ENCODE data around the gene GADD45B. TPM values are rescaled to one million over a fixed set of nuclear protein-coding genes. Genes with fewer than 3 reads are reported as not detected.

The GADD45B gene
- total and polyA plus RNA-seq, 10 of the 15 experiments (the other 5 are each of a cell fraction or from before 2014, with no cell fraction given): 2.4 to 180 (median 91.1) TPM

DNA sequence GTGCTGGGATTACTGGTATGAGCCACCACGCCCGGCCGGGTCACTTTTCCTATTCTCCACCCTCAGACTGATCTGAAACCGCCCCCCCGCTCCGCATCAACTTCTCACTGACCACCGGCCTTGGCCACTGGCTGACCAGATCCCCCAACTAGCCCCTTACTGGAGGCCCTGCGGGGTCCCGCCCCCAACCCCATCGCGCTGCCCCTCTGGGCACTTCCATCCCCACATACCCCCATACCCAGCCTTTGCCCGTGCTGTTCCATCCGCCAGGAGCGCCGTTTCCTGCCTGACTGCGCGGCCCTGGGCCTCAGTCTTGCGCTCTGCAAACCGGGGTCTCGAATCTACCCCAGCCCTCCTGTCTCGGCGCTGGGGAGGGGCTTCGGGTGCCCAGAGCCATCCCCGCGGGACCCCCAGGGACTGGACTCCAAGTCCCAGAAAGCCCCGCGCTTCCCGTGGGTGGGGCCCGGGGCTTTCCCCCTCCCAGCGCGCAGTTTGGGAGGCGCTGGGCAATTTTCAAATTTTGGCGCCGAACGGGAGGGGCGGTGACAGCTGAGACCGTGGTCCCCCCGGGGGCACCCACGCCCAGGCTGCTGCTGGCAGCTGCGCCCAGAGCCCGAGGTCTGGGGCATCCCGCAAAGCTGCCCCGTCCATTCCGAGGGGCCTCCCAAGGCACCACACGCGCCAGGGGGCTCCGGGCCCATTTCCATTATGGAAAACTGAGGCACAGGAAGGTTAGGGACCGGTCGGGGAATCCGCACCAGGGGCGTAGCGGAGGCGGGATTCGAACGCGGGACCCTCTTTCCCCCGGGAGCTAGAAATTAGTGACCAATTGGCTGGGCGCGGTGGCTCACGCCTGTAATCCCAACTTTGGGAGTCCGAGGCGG lies 13.9 kb upstream of the GADD45B start (continued):
- TF ChIP-seq NR2C2 (IDR thresholded peaks at IDR 0.05; ENCODE audit: borderline replicate concordance, control insufficient read depth, insufficient read length, low read depth) (no peak), BRCA1 (IDR thresholded peaks at IDR 0.05; ENCODE audit: low read depth, low read length) (no peak), FOS (IDR thresholded peaks at IDR 0.05; ENCODE audit: borderline replicate concordance, extremely low read depth, insufficient read length) (no peak), NFXL1 (IDR thresholded peaks at IDR 0.05; ENCODE audit: borderline replicate concordance) (no peak), CREB1 (IDR thresholded peaks at IDR 0.05; ENCODE audit: low read depth) (no peak), TCF12 (IDR thresholded peaks at IDR 0.05; ENCODE audit: low read depth, low read length) (peak; percentile 34; the same call in 1 of the 2 replicates), KAT2A (conservative IDR thresholded peaks at IDR 0.05; ENCODE audit: control insufficient read depth, low read depth, low read length) (no peak), CHD4 (IDR thresholded peaks at IDR 0.05) (no peak), NR2F1 (conservative IDR thresholded peaks at IDR 0.05) (no peak), NFIC (IDR thresholded peaks at IDR 0.05; ENCODE audit: low read depth, low read length) (no peak), DPF2 (IDR thresholded peaks at IDR 0.05) (peak; percentile 48; the same call in 1 of the 2 replicates), RUNX3 (IDR thresholded peaks at IDR 0.05; ENCODE audit: low read length) (0 out of 2 replicates have a peak, but pooled peaks have one; percentile 15), NRF1 (conservative IDR thresholded peaks at IDR 0.05; ENCODE audit: low read depth, low read length) (no peak), POLR2A (IDR thresholded peaks at IDR 0.05; ENCODE audit: low read depth, low read length) (peak; percentile 62), PML (IDR thresholded peaks at IDR 0.05; ENCODE audit: low read length) (no peak), SREBF1 (IDR thresholded peaks at IDR 0.05; ENCODE audit: low read length) (no peak), PAX8 (IDR thresholded peaks at IDR 0.05) (no peak), TARDBP (IDR thresholded peaks at IDR 0.05; ENCODE audit: borderline replicate concordance) (no peak), PAX5 (IDR thresholded peaks at IDR 0.05; ENCODE audit: borderline replicate concordance, low read depth, low read length) (no peak), MEF2B (IDR thresholded peaks at IDR 0.05; ENCODE audit: partially characterized antibody, poor library complexity, severe bottlenecking) (peak; percentile 69), BMI1 (IDR thresholded peaks at IDR 0.05; ENCODE audit: borderline replicate concordance) (no peak), BCL11A (IDR thresholded peaks at IDR 0.05; ENCODE audit: low read depth, low read length) (no peak), KLF5 (IDR thresholded peaks at IDR 0.05; ENCODE audit: partially characterized antibody) (no peak), YY1 (IDR thresholded peaks at IDR 0.05; ENCODE audit: low read depth, low read length) (no peak; the same call in 1 of the 2 replicates), ZNF622 (IDR thresholded peaks at IDR 0.05) (no peak), NFYB (IDR thresholded peaks at IDR 0.05; ENCODE audit: insufficient read depth, low read depth, low read length) (no peak), FOXM1 (IDR thresholded peaks at IDR 0.05; ENCODE audit: low read depth, low read length) (peak; percentile 69; the same call in 1 of the 2 replicates), CBX3 (IDR thresholded peaks at IDR 0.05; ENCODE audit: borderline replicate concordance, low read depth) (no peak), MXI1 (IDR thresholded peaks at IDR 0.05; ENCODE audit: low read depth, low read length) (peak; percentile 79)
- TF ChIP-seq, protein P1, sequence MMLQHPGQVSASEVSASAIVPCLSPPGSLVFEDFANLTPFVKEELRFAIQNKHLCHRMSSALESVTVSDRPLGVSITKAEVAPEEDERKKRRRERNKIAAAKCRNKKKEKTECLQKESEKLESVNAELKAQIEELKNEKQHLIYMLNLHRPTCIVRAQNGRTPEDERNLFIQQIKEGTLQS (IDR thresholded peaks at IDR 0.05; ENCODE audit: borderline replicate concordance, extremely low read depth, low read depth, low read length): no peak
